HG03280 (cell line): ENCODE measurements around the gene SPAG4.

Source experiments
- ATAC-seq: cut with Tn5 transposase; IDR thresholded peaks from one replicate; pipeline ENCODE4 v1.9.1; 2021; ENCODE audit warnings: mild to moderate bottlenecking, moderate library complexity; ENCODE audit not compliant: unreplicated experiment

The SPAG4 gene, protein sequence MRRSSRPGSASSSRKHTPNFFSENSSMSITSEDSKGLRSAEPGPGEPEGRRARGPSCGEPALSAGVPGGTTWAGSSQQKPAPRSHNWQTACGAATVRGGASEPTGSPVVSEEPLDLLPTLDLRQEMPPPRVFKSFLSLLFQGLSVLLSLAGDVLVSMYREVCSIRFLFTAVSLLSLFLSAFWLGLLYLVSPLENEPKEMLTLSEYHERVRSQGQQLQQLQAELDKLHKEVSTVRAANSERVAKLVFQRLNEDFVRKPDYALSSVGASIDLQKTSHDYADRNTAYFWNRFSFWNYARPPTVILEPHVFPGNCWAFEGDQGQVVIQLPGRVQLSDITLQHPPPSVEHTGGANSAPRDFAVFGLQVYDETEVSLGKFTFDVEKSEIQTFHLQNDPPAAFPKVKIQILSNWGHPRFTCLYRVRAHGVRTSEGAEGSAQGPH

DNA sequence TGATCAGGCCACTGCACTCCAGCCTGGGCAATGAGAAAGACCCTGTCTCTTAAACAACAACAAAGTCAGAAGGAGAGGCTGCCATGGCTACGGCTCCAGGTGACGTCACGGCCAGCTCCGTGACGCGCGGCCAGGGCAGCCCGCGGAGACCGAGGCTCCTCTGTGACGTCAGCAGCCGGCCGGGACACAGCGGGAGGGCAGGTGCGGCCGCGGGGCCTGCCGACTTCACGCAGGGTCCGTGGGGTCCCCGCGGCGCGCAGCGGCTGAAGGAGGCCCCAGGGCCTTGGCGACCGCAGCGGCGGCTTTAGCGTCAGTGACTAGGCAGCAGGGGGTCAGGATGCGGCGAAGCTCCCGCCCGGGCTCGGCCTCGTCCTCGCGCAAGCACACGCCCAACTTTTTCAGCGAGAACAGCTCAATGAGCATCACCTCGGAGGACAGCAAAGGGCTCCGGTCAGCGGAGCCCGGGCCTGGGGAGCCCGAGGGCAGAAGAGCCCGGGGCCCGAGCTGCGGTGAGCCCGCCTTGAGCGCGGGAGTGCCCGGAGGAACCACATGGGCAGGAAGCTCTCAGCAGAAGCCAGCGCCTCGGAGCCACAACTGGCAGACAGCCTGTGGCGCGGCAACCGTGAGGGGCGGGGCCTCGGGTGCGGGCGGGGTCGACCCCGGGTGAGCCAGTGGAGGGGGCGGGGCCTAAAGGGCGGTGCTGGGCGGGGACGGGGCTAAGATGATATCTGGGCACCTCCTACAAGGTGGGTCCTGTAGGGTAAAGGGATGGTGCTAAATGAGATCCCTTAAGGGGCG is at the start of gene SPAG4:
TSS of gene SPAG4 (plus strand) at position 163 of the 798 bp plus-strand sequence. CDS start at position 338, 175 bp downstream.
- peak; percentile 76 for ATAC-seq

DNA sequence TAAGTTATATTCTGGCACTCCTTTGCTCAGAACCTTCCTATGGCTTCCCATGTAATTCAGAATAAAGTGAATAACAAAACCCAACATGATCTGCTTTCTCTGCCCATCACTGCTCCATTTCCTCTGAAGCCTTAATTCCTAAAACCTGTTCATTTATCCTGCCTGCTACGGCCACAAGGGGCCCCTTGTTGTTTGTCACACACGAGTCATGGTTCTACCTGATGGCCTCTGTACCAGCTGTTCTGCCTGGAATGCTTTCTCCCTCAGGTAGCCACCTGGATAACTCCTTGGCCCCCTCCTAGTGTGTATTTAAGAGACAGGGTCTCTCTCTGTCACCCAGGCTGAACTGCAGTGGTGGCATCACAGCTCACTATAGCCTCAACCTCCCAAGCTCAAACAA is 47.0 kb upstream of the SPAG4 start:
- no peak for ATAC-seq

DNA sequence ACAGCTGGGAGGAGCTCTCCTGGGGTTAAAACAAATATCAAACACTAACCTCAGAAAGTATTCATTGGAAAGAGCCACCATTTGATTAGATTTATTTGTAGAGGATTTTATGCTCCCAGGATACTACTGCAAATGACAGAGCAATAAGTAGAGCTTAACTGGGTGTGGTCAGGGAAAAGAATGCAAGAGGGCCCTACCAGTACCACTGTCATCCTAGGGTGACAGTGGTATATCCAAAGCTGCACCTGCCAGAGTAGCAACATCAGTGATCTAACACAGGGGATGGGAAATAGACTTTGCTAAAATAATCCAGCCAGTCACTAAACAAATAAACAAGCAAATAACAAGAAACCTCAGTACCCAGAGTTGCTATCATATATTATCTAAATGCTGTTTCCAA is 44.1 kb upstream of the SPAG4 start:
- no peak for ATAC-seq

DNA sequence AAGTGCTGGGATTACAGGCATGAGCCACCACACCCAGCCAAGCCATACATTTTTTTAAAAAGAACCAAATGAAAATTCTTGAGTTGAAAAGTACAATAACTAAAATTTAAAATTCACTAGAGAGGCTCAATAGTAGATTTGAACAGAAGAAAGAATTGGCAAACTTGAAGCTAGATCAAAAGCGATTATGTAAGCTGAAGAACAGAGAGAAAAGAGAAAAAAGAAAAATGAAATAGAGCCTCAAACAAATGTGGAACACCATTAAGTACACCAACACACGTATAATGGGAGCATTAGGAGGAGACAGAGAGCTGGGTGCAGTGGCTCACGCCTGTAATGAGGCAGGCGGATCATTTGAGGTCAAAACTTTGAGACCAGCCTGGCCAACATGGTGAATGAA is 42.8 kb upstream of the SPAG4 start:
- no peak for ATAC-seq

DNA sequence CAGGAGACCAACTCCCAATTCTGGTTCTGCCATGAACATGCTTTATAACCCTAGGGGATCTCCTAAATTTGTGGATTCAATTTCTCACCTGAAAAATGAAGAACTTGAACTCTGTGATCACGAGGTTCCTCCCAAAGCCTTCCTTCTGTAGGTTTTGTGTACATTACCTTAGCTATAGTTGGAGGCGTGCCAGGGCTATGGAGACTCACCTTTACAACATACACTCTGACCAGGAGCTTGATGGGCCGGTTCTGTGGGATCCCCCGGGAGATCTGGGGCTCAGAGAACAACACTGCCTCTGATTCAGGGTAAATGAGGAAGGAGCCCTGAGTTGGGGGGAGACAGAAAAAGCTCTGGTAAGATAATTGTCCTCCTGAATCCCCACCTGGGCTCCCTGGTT is 39.7 kb upstream of the SPAG4 start:
- no peak for ATAC-seq

DNA sequence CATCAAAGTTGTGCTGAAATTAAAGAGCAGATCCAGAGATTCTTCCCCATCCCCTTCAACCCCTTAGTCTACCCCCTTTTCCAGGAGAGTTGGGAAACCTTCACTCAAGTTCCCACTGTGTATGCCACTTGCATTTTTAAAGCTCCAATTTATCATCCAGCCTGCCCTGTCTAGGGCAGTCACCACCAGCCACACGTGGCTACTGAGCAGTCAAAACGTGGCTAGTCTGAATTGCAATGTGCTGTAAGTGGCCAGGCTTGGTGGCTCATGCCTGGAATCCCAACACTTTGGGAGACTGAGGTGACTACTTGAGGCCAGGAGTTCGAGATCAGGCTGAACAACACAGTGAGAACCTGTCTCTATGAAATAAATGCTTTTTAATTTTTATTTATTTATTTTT is 38.8 kb upstream of the SPAG4 start:
- no peak for ATAC-seq

DNA sequence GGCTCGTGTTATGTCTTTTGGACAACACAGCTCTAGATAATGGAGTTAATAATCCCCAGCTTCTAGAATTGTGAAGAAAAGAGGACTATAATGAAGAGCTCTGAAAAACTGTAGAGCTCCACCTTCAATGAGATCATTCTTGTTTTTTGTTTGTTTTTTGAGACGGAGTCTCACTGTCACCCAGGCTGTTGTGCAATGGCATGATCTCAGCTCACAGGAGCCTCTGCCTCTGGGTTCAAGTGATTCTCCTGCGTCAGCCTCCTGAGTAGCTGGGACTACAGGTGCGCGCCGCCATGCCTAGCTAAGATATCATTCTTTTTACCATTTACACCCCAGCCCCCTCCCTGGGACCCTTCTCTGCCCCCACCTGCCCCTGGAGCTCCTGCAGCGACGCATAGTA is 37.2 kb upstream of the SPAG4 start:
- no peak for ATAC-seq

DNA sequence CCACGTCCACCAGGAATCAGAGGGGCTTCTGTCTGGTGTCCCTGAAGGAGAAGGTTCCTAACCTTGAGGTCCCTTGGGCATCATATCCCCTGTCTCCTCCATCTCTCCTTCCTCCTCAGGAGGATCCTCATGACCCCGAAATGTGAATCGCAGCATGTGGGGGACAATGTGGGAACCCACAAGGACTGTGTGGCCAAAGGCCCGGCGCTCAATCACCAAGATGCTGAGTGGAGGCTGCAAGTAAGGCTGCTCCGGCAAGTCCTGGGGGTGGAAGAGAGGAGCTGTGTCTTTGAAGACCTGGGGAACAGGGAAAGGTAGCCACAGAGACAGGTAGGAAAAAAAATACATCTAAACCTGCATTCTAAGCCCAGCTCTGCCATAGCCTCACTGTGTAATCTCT is 36.4 kb upstream of the SPAG4 start:
- no peak for ATAC-seq

DNA sequence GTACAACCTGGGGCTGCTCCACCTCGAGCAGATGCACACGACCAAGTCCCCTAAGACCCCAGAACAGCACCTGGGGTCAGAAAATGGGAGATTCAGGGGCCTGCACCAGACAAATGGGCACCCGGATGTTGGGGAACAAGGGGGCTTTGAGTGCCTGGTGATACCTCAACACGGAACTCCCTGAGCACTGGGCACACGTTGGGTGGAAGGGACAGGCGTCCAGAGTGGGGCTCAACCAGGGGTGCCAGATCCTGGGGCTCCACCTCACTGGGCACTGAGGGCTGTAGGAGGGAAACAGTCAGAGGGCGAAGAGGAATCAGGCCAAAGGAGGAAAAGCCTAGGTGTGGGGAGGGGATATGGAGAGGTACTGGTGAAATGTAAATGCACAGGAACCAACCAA is 33.5 kb upstream of the SPAG4 start:
- no peak for ATAC-seq

DNA sequence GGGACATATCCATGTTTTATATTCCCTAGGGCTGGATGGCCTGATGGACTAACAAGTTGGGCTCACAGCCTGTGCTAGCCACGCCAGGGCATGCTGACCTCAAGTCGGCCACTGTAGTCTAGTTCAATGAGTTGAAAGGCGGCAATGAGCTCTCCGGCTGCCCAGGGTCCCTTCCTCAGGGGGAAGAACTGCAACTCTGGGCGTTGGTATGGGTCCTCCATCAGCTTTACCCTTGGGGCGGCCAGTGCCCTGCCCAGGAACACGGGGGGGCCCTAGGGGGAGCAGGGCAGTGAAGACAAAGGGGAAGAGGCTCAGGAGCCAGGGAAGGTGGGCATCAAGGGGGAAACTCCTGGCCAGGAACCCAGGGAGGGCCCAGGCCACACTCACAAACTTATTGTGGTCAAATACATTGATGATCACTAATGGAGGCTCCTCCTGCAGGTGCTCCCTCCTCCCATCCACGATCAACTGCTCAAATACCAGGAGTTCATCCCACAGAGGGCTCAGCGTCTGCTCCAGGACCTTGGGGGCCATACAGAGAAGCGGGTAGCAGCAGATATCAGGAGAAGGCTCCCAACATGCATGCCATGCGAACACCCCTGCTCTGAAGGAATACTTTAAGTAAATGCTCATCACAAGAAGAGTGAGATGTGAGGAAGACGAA is 32.8 kb upstream of the SPAG4 start:
- no peak for ATAC-seq

DNA sequence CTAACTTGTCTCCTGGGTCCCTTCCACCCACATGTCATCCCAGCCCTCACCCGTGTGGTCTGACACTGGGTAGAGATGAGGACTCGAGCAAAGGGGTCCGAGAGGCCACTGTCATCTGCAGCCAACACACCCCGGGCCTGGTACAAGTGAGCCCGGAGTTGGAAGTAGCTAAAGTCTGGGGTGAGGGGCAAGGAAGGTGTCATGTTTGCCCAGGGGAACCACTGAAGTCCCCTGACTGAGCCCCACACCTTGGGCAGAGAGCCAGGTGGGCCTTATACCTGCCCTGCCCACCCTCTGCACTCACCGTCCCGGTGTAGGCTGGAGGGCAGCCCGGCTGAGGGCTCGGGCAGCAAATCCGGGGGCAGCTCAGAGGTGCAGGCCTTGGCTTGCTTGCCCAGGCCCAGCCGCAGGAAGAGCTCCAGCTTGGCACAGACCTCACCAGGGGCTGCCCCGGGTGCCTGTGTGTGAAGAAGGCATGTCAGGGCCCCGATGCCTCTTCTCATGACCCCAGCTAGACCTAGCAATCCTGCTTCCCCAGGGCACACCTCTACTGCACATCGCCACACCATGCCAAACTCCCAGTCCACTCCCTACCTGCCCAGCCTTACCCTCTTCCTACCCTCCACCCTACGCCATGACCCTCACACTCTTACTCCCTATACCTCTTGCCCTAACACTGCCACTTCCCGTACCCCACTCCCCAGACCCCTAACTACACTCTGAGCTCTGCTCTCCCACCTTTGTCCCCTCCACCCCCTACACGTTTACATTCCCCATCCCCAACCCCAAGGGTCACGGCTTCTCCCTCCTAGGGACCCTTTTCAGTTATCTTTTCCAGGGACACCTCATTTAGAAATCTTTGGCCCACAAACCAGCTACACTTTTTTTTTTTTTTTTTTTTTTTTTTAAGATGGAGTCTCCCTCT is 31.7 kb upstream of the SPAG4 start:
- ATAC-seq = no peak

DNA sequence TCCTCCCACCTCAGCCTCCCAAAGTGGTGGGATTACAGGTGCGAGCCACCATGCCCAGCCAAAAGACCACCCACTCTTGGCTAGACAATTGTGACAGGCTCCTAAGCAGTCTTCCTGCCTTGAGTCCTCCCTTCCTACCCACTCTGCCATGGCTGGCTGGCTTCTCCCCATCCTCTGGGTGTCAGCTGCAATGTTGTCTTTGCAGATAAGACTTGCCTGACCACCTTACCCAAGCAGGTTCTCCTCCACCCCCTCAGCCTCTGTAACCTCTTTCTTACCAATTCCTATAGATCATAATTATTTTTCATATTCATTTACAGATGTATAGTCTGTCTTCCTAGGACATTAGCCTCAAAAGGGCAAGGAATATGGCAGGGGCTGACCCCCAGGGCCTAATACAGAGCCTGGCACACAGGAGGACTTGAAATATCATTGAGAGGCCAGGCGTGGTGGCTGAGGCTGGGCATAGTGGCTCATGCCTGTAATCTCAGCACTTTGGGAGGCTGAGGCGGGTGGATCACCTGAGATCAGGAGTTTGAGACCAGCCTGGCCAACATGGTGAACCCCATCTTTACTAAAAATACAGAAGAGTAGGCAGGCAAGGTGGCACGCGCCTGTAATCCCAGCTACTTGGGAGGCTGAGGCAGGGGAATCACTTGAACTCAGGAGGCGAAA is 28.7 kb upstream of the SPAG4 start:
- no peak for ATAC-seq

DNA sequence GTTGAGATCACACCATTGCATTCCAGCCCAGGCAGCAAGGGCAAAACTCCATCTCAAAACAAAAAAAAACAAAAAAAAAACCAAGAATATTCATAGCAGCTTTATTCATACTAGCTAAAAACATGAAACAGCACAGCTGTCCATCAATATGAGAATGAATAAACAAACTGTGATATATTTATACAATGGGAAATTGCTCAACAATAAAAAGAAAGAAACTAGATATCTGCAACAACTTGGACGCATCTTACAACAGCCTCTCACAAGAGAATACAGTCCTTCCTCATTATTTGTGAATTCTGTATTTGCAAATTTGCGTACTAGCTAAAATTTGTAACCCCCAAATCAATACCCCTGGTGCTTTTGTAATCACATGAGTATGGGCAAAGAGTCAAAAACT is 28.2 kb upstream of the SPAG4 start:
- ATAC-seq = no peak

DNA sequence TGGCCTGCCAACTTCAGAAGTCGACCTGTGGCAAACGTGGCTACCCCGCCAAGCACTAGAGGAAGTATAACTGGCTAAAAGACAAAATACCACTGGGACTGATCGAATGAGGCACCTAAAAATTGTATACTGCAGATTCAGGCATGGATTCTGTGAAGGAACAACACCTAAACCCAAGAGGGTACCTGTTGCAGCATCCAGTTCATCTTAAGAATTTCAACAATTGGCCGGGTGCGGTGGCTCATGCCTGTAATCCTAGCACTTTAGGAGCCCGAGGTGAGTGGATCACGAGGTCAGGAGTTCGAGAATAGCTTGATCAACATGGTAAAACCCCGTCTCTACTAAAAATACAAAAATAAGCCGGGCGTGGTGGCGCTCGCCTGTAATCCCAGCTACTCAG is 27.2 kb upstream of the SPAG4 start:
- ATAC-seq = no peak

DNA sequence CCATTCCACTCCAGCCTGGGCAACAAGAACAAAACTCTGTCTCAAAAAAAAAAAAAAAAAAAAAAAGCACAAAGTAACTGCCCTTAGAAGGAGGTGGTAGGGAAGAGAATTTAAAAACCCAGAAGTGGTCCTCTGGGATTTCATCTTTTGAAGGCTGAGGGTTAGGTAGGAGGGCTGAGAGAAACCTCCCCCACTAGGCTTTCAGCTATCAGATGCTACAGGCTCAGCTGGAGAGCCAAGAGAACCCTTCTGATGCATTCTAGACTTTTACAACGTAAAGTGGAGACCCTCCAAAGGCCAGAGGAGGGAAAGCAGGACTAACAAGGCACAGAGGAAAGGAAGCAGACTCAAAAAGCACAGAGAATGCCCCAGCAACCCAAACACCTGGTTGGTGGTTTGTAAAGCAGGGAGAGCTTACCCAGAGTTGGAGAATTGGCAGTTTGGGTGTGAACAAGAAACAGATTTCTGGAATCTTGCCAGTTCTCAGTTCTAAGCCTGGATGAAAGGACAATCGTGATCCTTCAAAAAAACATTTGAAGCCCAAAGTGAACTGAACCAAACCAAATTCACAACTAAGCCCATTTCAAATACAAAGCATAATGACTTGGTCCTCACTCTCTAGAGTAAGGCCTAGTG is 23.2 kb upstream of the SPAG4 start:
- ATAC-seq = no peak

DNA sequence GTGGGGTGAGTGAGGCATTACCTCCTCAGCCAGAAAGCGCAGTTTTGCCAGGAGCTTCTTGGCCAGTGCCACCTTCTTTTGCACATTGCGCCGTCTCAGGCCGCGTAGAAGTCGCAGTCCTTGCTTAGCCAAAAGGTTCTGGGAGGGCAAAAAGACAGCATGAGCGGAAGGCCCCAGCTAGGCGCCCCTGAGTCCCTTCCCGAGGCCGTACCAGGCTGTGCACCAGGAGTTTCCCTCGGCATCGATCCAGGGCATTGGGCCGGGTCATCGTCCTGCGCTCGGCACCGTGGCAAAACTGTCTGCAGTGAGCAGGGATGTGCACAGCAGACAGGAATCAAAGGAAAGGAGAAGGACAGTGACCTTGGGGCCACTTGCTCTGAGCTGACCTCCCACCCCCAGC is 20.2 kb upstream of the SPAG4 start:
- no peak for ATAC-seq

DNA sequence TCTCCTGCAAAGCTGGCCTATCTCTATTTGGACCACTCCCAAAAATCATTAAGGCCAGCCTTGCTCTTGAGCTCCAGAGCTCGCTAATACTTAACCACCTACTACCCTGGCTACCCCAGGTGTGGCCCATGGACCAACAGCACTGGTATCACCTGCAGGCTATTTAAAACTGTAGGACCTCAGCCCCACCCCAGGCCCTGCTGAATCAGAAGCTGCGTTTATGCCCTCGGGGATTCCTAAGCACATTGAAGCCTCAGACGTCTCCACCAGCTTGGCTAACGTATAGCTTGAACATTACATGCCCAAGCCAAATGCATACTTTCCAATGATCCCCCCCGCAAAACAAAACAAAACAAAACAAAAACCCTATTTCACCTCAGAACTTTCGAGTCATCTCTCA is 19.7 kb upstream of the SPAG4 start:
- ATAC-seq = no peak

DNA sequence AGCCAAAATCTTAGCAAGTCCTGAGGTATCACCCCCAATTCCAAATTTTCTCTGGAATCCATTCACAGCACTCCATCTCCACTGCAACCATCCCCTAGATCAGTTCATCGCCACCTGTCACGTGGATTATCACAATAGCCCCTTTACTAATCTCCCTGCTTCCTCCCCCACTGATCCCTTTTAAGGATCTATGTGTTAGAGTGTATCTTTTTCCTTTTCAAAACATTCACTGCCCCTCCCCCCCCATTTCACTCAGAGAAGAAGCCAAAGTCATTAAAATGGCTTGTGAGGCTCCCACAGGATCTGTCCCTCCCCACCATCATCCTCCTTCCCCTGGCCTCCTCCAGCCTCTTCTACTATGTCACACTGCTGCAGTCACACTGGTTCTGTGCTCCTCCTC is 18.4 kb upstream of the SPAG4 start:
- no peak for ATAC-seq

DNA sequence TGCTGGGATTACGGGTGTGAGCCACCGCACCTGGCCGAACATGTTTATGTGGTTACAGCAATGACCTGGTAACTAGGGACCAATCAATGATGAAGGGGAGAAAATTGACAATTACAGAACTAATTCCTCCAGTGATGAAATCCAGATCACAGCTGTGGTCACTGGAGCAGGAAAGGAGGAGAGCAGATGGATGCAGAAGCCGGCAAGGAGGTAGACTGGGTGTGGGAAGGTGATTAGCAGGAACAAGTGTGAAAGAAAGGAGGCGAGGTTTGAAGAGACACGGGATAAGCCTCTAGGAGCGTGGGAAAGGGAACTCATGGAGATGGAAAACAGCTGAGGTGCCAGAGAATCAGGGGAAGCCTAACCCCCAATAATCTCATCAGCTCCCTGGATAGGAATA is 17.2 kb upstream of the SPAG4 start:
- ATAC-seq = no peak
